C4-2B (cell line): ENCODE measurements around the gene PFKFB4.

Experiments used
- H3K27ac ChIP-seq: fragments of 450-650 bp; 2 replicates; pipeline ENCODE4 v1.5.1; 2017
- CTCF ChIP-seq: fragments of 450-650 bp; conservative IDR thresholded peaks from 2 replicates; pipeline ENCODE4 v1.5.1; 2017; ENCODE audit warnings: mild to moderate bottlenecking
- ZFX ChIP-seq: fragments of 450-650 bp; IDR thresholded peaks from 2 replicates; pipeline ENCODE4 v1.6.1; 2017

PFKFB4 gene

GRCh38 chr3:48597408-48597800 lies 40.8 kb upstream of the PFKFB4 start:
- no peak overlapping the region for H3K27ac ChIP-seq
- no peak for TF ChIP-seq CTCF
- no peak for TF ChIP-seq ZFX

GRCh38 chr3:48596676-48597407 lies 40.2 kb upstream of the PFKFB4 start:
- TF ChIP-seq ZFX = no peak
- no peak for TF ChIP-seq CTCF
- H3K27ac ChIP-seq = no peak overlapping the region

- no peak for TF ChIP-seq CTCF
- TF ChIP-seq ZFX = no peak
- H3K27ac ChIP-seq = no peak overlapping the region
Observed at GRCh38 chr3:48596157-48596556, 39.6 kb upstream of the PFKFB4 start.

DNA sequence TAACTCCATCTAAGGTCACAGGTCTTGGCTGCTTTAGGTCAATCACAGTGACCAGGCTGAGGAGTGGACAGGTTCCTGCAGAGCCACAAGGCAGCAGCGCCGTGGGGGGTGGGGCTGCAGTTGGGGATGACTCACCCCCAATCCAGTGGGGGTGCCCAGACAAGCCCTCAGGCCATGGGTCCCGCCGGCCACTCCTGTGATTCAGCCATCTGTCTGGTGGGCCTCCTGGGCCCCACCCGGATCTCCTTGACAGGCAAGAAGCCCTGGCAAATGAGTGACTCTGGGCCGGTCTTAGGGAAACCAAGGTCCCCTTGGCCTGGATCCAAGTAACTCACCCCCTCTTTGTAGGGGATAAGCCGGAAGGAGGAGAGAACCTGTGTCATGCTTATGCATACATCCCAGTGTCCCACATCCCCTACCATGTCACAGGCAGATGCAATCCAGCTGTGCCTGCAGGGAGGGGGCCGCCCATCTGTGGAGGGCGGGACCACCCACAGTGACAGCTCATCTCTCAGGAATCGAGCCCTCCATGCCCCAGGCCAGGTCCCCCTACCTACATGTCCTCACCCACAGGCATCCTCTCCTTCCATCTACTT lies 39.0 kb upstream of the PFKFB4 start:
- H3K27ac ChIP-seq = no peak overlapping the region

GRCh38 chr3:48595075-48595525 lies 38.5 kb upstream of the PFKFB4 start, which contains the start of gene COL7A1:
TSS of gene COL7A1 (minus strand) at chr3:48595329. CDS start at chr3:48595159, 170 bp downstream.
- H3K27ac ChIP-seq = no peak within 1 kb of the TSS
- no peak for TF ChIP-seq ZFX
- TF ChIP-seq CTCF = no peak

More for the DNA sequence above, 39.0 kb upstream of the PFKFB4 start:
- TF ChIP-seq ZFX (no peak), CTCF (no peak)

GRCh38 chr3:48594417-48595049 lies 37.9 kb upstream of the PFKFB4 start:
- H3K27ac ChIP-seq = no peak overlapping the region
- TF ChIP-seq CTCF = no peak
- TF ChIP-seq ZFX = no peak

DNA sequence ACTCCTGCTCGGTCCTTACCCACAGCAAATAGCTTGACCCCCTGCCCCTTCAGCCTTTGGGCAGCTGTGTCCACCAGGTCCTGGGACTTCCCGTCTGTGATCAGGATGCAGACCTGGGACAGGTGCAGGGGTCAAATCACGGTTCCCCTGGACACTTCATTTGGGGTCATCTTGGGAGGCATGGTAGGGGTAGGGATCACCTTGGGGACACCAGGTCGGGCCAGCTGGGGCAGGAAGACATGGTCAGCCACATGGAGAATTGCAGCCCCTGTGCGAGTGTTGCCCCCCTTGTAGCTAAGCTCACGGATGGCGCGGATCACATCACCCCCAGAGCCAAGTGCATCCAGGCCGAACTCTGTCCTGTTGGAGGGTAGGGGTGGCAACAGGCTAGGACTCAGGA lies 36.7 kb upstream of the PFKFB4 start:
- TF ChIP-seq CTCF = no peak
- no peak for TF ChIP-seq ZFX
- no peak overlapping the region for H3K27ac ChIP-seq
